SK-N-SH (cell line): ENCODE measurements around the gene ATP6AP1. TPM values are rescaled to one million over a fixed set of nuclear protein-coding genes. Genes with fewer than 3 reads are reported as not detected.

Source experiments
- CTCF ChIA-PET: fragments of 300-600, 350-600 bp; formaldehyde crosslinking; extraction: SDS; loops from one replicate; lab custom pipeline; 2021; lab: Yijun Ruan, JAX
- POLR2A ChIA-PET: fragments of 350-600 bp; sonication (Branson Sonifier 250); formaldehyde crosslinking; extraction: SDS; loops from one replicate; lab custom pipeline; 2020; ENCODE audit warnings: antibody characterized with exemption, inconsistent platforms; lab: Yijun Ruan, JAX
- DNase-seq: peaks from one replicate; pipeline ENCODE4 v3.0.0; 2012
- H2AFZ ChIP-seq: fragments of 200-600 bp; sonication (generic); 2 replicates; pipeline ENCODE4 v1.8.1; 2016; ENCODE audit warnings: antibody characterized with exemption, mild to moderate bottlenecking, low read depth
- H3F3A ChIP-seq: fragments of 200-600 bp; sonication (generic); replicated peaks from 2 replicates; pipeline ENCODE3; 2016; ENCODE audit warnings: antibody characterized with exemption, mild to moderate bottlenecking; ENCODE audit not compliant: insufficient read depth
- H3K27ac ChIP-seq, 2 experiments: fragments of 200-500 bp in 1 of 2; fragments of 200-600 bp in 1 of 2; sonication (Bioruptor generic) in 1 of 2; sonication (generic), shearing (Covaris generic) in 1 of 2; 2 replicates each; pipeline versions ENCODE4 v1.5.1 to v1.6.1; 2014 to 2016; ENCODE audit warnings: low read depth in 2 of 2, inconsistent platforms in 1 of 2, low read length in 1 of 2, mild to moderate bottlenecking in 1 of 2, mixed read lengths in 1 of 2
- H3K27me3 ChIP-seq: fragments of 200-600 bp; sonication (generic), shearing (Covaris generic); 2 replicates; pipeline ENCODE4 v1.6.1; 2016; ENCODE audit warnings: mixed run types; ENCODE audit not compliant: insufficient read depth
- H3K36me3 ChIP-seq, 2 experiments: fragments of 200-500 bp in 1 of 2; fragments of 200-600 bp in 1 of 2; sonication (Bioruptor generic) in 1 of 2; sonication (generic) in 1 of 2; replicated peaks in 1 of 2; 2 replicates each; pipeline versions ENCODE3 to v1.5.1; 2014 to 2016; ENCODE audit warnings: low read length in 1 of 2, mild to moderate bottlenecking in 1 of 2; ENCODE audit not compliant: insufficient read depth in 2 of 2, control insufficient read depth in 1 of 2
- H3K4me1 ChIP-seq, 2 experiments: fragments of 200-500 bp in 1 of 2; fragments of 200-600 bp in 1 of 2; sonication (Bioruptor generic) in 1 of 2; sonication (generic), shearing (Covaris generic) in 1 of 2; 2 replicates each; pipeline versions ENCODE4 v1.5.1 to v1.6.1; 2014 to 2016; ENCODE audit warnings: low read depth in 1 of 2, low read length in 1 of 2, mixed run types in 1 of 2; ENCODE audit not compliant: insufficient read depth in 2 of 2, control insufficient read depth in 1 of 2
- H3K4me2 ChIP-seq: fragments of 200-600 bp; sonication (generic), shearing (Covaris generic); 2 replicates; pipeline ENCODE4 v1.6.1; 2017; ENCODE audit warnings: mixed run types
- H3K4me3 ChIP-seq, 2 experiments: fragments of 200-500 bp in 1 of 2; fragments of 200-600 bp in 1 of 2; sonication (Bioruptor generic) in 1 of 2; sonication (generic), shearing (Covaris generic) in 1 of 2; 2 replicates each; pipeline versions ENCODE4 v1.5.1 to v1.8.1; 2014 to 2016; ENCODE audit warnings: low read depth in 2 of 2, inconsistent platforms in 1 of 2, low read length in 1 of 2, mild to moderate bottlenecking in 1 of 2, mixed read lengths in 1 of 2, moderate library complexity in 1 of 2
- H3K79me2 ChIP-seq: fragments of 200-600 bp; sonication (generic); 2 replicates; pipeline ENCODE4 v1.8.1; 2017; ENCODE audit warnings: mild to moderate bottlenecking; ENCODE audit not compliant: insufficient read depth
- H3K9ac ChIP-seq: fragments of 200-600 bp; sonication (generic); 2 replicates; pipeline ENCODE4 v1.6.1; 2017; ENCODE audit warnings: mixed run types
- H3K9me2 ChIP-seq: fragments of 200-600 bp; sonication (generic); 2 replicates; pipeline ENCODE4 v1.6.1; 2017; ENCODE audit warnings: mixed run types
- H3K9me3 ChIP-seq: fragments of 200-600 bp; sonication (generic); 2 replicates; pipeline ENCODE4 v1.6.1; 2017; ENCODE audit warnings: mixed run types, mild to moderate bottlenecking, moderate library complexity
- H4K20me1 ChIP-seq: fragments of 200-600 bp; sonication (generic); 2 replicates; pipeline ENCODE4 v1.6.1; 2017; ENCODE audit warnings: mild to moderate bottlenecking, mixed run types; ENCODE audit not compliant: insufficient read depth
- CHD2 ChIP-seq: fragments of 150-350 bp; IDR thresholded peaks from 2 replicates; pipeline ENCODE4 v1.6.1; 2018; ENCODE audit warnings: low read length; ENCODE audit not compliant: partially characterized antibody
- EP300 ChIP-seq, 2 experiments: IDR thresholded peaks; 2 replicates each; pipeline versions ENCODE4 v1.4.0 to v1.6.1; 2012; ENCODE audit warnings: borderline replicate concordance in 1 of 2, low read depth in 1 of 2, low read length in 1 of 2
- FOSL2 ChIP-seq: IDR thresholded peaks from 2 replicates; pipeline ENCODE4 v1.4.0; 2012; ENCODE audit warnings: low read depth, mild to moderate bottlenecking, moderate library complexity, borderline replicate concordance
- GABPA ChIP-seq: IDR thresholded peaks from 2 replicates; pipeline ENCODE4 v1.4.0; 2012; ENCODE audit warnings: low read depth, mild to moderate bottlenecking
- MXI1 ChIP-seq: IDR thresholded peaks from 2 replicates; pipeline ENCODE4 v1.6.1; 2012; ENCODE audit warnings: mild to moderate bottlenecking, low read depth, low read length, improper control_type of control experiment
- SIN3A ChIP-seq: IDR thresholded peaks from 2 replicates; pipeline ENCODE4 v1.6.1; 2012; ENCODE audit warnings: low read depth, mild to moderate bottlenecking, low read length, moderate library complexity, borderline replicate concordance
- TCF12 ChIP-seq: IDR thresholded peaks from 2 replicates; pipeline ENCODE4 v1.4.0; 2012
- WGBS: methylation state at CpG from one replicate; pipeline ENCODE4 v1.1.6; 2017; ENCODE audit warnings: low lambda C conversion rate; 5-methylcytosine and 5-hydroxymethylcytosine counted together
- polyA plus RNA-seq, 3 experiments: library from polyadenylated mRNA; depleted of rRNA; stranded (reverse); fragments of >200 nt; gene quantifications; 2 replicates each; pipeline ENCODE4 v1.2.3, GENCODE V29; 2012
- TF ChIP-seq, protein P1 (sequence below): IDR thresholded peaks from 2 replicates; pipeline ENCODE4 v1.4.0; 2012; ENCODE audit warnings: low read depth, borderline replicate concordance
- TF ChIP-seq, protein P2 (sequence below): fragments of 150-350 bp; IDR thresholded peaks from 2 replicates; pipeline ENCODE4 v1.6.1; 2016; ENCODE audit warnings: mild to moderate bottlenecking, low read depth, low read length

Gene ATP6AP1
- polyA plus RNA-seq, 1 of the 3 experiments (the other 2 are of a cell fraction), result 102 TPM

DNA sequence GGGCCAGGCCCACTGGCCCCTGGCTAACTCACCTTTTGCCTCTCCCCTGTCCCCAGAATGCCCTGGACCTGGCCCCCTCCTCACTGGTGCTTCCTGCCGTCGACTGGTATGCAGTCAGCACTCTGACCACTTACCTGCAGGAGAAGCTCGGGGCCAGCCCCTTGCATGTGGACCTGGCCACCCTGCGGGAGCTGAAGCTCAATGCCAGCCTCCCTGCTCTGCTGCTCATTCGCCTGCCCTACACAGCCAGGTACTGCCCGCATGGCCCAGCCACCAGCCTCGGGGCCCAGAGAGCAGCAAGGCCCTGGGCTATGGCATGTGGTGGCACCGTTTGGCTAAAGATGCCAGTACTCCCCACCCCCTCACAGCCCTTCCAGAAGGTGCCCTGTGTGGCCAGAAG, 3.7 kb downstream of the ATP6AP1 start:
- Histone ChIP-seq H3K4me1 (peaks cover 0 to 11% of the 10 kb centered on the region in 2 experiments; a peak in 1 of 4 replicates), H3K27ac (no peak overlapping the region), H3K4me2 (no peak overlapping the region), H3K9me2 (no peaks in the 10 kb centered on the region), H2AFZ (no peak overlapping the region), H3K4me3 (no peak overlapping the region), H3K9ac (no peak overlapping the region), H3F3A (no peaks in the 10 kb centered on the region), H3K27me3 (peaks cover 9% of the 10 kb centered on the region), H3K79me2 (peaks cover 22% of the 10 kb centered on the region; the same call in 1 of the 2 replicates), H4K20me1 (no peaks in the 10 kb centered on the region), H3K9me3 (no peaks in the 10 kb centered on the region), H3K36me3 (peaks cover 0 to 11% of the 10 kb centered on the region in 2 experiments)
- CTCF ChIA-PET, result interaction anchor here (1.5 kb wide), 1 partner anchor 115 kb away, joined by 3 read pairs; the partner anchor contains the start of gene IKBKG
- POLR2A ChIA-PET, result interaction anchor here (0.9 kb wide), 1 partner anchor 20 kb away, joined by 3 read pairs; no protein-coding TSS in a partner anchor
- TF ChIP-seq CHD2 (no peak), TCF12 (no peak), EP300 (IDR thresholded peaks at IDR 0.05; ENCODE audit: borderline replicate concordance in 1 of 2, low read depth in 1 of 2, low read length in 1 of 2) (no peak), SIN3A (no peak)
- 49% methylated on average over 6 of the region's 8 CpGs for WGBS
- no peak for DNase-seq

DNA sequence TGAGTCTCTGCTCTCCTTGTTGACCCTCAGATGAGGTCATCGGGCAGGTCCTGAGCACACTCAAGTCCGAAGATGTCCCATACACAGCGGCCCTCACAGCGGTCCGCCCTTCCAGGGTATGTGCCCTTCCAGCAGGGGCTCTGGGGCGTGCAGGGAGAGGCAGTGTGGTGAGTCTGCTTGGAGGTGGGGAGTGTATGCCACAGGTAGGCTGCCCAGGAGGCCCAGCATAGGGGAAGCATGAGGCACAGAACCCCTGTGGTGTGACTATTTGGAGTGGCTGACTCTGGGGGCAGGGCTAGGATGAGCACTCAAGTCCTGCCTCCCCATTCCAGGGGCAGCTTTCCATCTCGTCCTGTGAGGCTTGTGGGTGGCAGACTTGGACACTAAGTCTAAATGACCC, 5.1 kb downstream of the ATP6AP1 start:
- Histone ChIP-seq H3K4me3 (no peak overlapping the region), H3K4me2 (no peak overlapping the region), H3K9me3 (no peaks in the 10 kb centered on the region), H4K20me1 (peaks cover 6% of the 10 kb centered on the region; the same call in 1 of the 2 replicates), H3K27me3 (peaks cover 9% of the 10 kb centered on the region), H3K27ac (no peak overlapping the region)
- POLR2A ChIA-PET, result no interaction called here
- no peak for DNase-seq
- TF ChIP-seq, protein P1, sequence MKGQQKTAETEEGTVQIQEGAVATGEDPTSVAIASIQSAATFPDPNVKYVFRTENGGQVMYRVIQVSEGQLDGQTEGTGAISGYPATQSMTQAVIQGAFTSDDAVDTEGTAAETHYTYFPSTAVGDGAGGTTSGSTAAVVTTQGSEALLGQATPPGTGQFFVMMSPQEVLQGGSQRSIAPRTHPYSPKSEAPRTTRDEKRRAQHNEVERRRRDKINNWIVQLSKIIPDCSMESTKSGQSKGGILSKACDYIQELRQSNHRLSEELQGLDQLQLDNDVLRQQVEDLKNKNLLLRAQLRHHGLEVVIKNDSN, result no peak
- TF ChIP-seq, protein P2, sequence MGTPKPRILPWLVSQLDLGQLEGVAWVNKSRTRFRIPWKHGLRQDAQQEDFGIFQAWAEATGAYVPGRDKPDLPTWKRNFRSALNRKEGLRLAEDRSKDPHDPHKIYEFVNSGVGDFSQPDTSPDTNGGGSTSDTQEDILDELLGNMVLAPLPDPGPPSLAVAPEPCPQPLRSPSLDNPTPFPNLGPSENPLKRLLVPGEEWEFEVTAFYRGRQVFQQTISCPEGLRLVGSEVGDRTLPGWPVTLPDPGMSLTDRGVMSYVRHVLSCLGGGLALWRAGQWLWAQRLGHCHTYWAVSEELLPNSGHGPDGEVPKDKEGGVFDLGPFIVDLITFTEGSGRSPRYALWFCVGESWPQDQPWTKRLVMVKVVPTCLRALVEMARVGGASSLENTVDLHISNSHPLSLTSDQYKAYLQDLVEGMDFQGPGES, result no peak
- no peak for TF ChIP-seq FOSL2
- TF ChIP-seq GABPA, result no peak
- no peak for TF ChIP-seq MXI1
- TF ChIP-seq, all 33 proteins: peak for 0
- Histone ChIP-seq H3K36me3 (peaks cover 0 to 11% of the 10 kb centered on the region in 2 experiments), H3K4me1 (peaks cover 0 to 14% of the 10 kb centered on the region in 2 experiments; a peak in 1 of 4 replicates), H3F3A (no peaks in the 10 kb centered on the region), H3K9me2 (no peaks in the 10 kb centered on the region), H2AFZ (no peak overlapping the region), H3K9ac (no peak overlapping the region), H3K79me2 (peaks cover 32% of the 10 kb centered on the region)
- WGBS, result 30% methylated on average over 6 of the region's 7 CpGs
- CTCF ChIA-PET, result no interaction called here
